ENCODE results near the gene CTDSPL2.

The CTDSPL2 gene

GRCh38 chr15:44565387-44566154, 138.1 kb downstream of the CTDSPL2 start:
- peaks cover 78% of the 10 kb centered on the region for H3K36me3 ChIP-seq (ENCODE audit: insufficient read depth, low read length)
- H3K9me2 ChIP-seq (replicated peaks; ENCODE audit: low read depth, low read length): no peaks in the 10 kb centered on the region
- H3K27me3 ChIP-seq (ENCODE audit: insufficient read depth, low read length, poor library complexity, severe bottlenecking): no peaks in the 10 kb centered on the region
- no peak overlapping the region for H3K4me2 ChIP-seq (ENCODE audit: low read depth, low read length, poor library complexity, severe bottlenecking)
- no peak overlapping the region for H2AFZ ChIP-seq (ENCODE audit: low read length)
- no peak overlapping the region for H3K4me3 ChIP-seq (ENCODE audit: low read length, poor library complexity, severe bottlenecking)
- H3K4me1 ChIP-seq (ENCODE audit: insufficient read depth, low read length, poor library complexity, severe bottlenecking): peaks cover 2% of the 10 kb centered on the region
- TF ChIP-seq EZH2phosphoT487 (IDR thresholded peaks at IDR 0.05; ENCODE audit: borderline replicate concordance) (no peak), CTCF (conservative IDR thresholded peaks at IDR 0.05; ENCODE audit: low read length) (no peak)
- H3F3A ChIP-seq (ENCODE audit: low read depth): no peaks in the 10 kb centered on the region
- H3K9ac ChIP-seq (ENCODE audit: low read depth, low read length, poor library complexity, severe bottlenecking): no peak overlapping the region
- no peaks in the 10 kb centered on the region for H4K20me1 ChIP-seq (ENCODE audit: insufficient read depth, low read length, poor library complexity, severe bottlenecking)
- H3K79me2 ChIP-seq (ENCODE audit: insufficient read depth, low read length): no peaks in the 10 kb centered on the region
- peaks cover 9% of the 10 kb centered on the region for H3K9me3 ChIP-seq (ENCODE audit: insufficient read depth, low read depth, low read length)

- no peak overlapping the region for H3K4me3 ChIP-seq (ENCODE audit: low read length, poor library complexity, severe bottlenecking)
- peaks cover 9% of the 10 kb centered on the region for H3K9me3 ChIP-seq (ENCODE audit: insufficient read depth, low read depth, low read length)
- H2AFZ ChIP-seq (ENCODE audit: low read length): no peak overlapping the region
- H3K27me3 ChIP-seq (ENCODE audit: insufficient read depth, low read length, poor library complexity, severe bottlenecking): no peaks in the 10 kb centered on the region
- no peaks in the 10 kb centered on the region for H4K20me1 ChIP-seq (ENCODE audit: insufficient read depth, low read length, poor library complexity, severe bottlenecking)
- no peaks in the 10 kb centered on the region for H3F3A ChIP-seq (ENCODE audit: low read depth)
- TF ChIP-seq CTCF (conservative IDR thresholded peaks at IDR 0.05; ENCODE audit: low read length) (no peak), EZH2phosphoT487 (IDR thresholded peaks at IDR 0.05; ENCODE audit: borderline replicate concordance) (no peak)
- no peaks in the 10 kb centered on the region for H3K9me2 ChIP-seq (replicated peaks; ENCODE audit: low read depth, low read length)
- H3K4me2 ChIP-seq (ENCODE audit: low read depth, low read length, poor library complexity, severe bottlenecking): no peak overlapping the region
- no peaks in the 10 kb centered on the region for H3K4me1 ChIP-seq (ENCODE audit: insufficient read depth, low read length, poor library complexity, severe bottlenecking)
- no peak overlapping the region for H3K9ac ChIP-seq (ENCODE audit: low read depth, low read length, poor library complexity, severe bottlenecking)
- no peaks in the 10 kb centered on the region for H3K79me2 ChIP-seq (ENCODE audit: insufficient read depth, low read length)
- H3K36me3 ChIP-seq (ENCODE audit: insufficient read depth, low read length): peaks cover 72% of the 10 kb centered on the region
These were observed 138.7 kb downstream of the CTDSPL2 start for GRCh38 chr15:44566155-44566540.

GRCh38 chr15:44568338-44568737, 140.9 kb downstream of the CTDSPL2 start:
- H3K9me3 ChIP-seq (ENCODE audit: insufficient read depth, low read depth, low read length): peaks cover 9% of the 10 kb centered on the region
- no peak for TF ChIP-seq EZH2phosphoT487 (IDR thresholded peaks at IDR 0.05; ENCODE audit: borderline replicate concordance)
- no peak for TF ChIP-seq CTCF (conservative IDR thresholded peaks at IDR 0.05; ENCODE audit: low read length)
- no peak overlapping the region for H3K9ac ChIP-seq (ENCODE audit: low read depth, low read length, poor library complexity, severe bottlenecking)
- peaks cover 56% of the 10 kb centered on the region for H3K36me3 ChIP-seq (ENCODE audit: insufficient read depth, low read length)
- no peak overlapping the region for H3K4me3 ChIP-seq (ENCODE audit: low read length, poor library complexity, severe bottlenecking)
- H3F3A ChIP-seq (ENCODE audit: low read depth): no peaks in the 10 kb centered on the region
- no peaks in the 10 kb centered on the region for H3K27me3 ChIP-seq (ENCODE audit: insufficient read depth, low read length, poor library complexity, severe bottlenecking)
- no peaks in the 10 kb centered on the region for H4K20me1 ChIP-seq (ENCODE audit: insufficient read depth, low read length, poor library complexity, severe bottlenecking)
- H3K4me2 ChIP-seq (ENCODE audit: low read depth, low read length, poor library complexity, severe bottlenecking): no peak overlapping the region
- H3K9me2 ChIP-seq (replicated peaks; ENCODE audit: low read depth, low read length): no peaks in the 10 kb centered on the region
- H3K79me2 ChIP-seq (ENCODE audit: insufficient read depth, low read length): no peaks in the 10 kb centered on the region
- no peak overlapping the region for H2AFZ ChIP-seq (ENCODE audit: low read length)
- H3K4me1 ChIP-seq (ENCODE audit: insufficient read depth, low read length, poor library complexity, severe bottlenecking): no peaks in the 10 kb centered on the region

All from Loucy (cell line).